ENCODE data around the gene ERVFRD-1.
A peak's percentile ranks its signal among the peaks of the same experiment; 100 is the strongest.

ERVFRD-1 gene

GRCh38 chr6:11111769-11112437 is 378 bp upstream of the ERVFRD-1 start:
- DNase-seq (ENCODE audit: insufficient read length, low spot score) (no peak), FAIRE-seq (no peak)
- TF ChIP-seq SPI1 (IDR thresholded peaks at IDR 0.05; ENCODE audit: low read depth, low read length) (no peak), POLR2AphosphoS5 (IDR thresholded peaks at IDR 0.05; ENCODE audit: low read depth, low read length) (no peak), TAF1 (IDR thresholded peaks at IDR 0.05; ENCODE audit: low read depth, low read length) (no peak), PAX5 (IDR thresholded peaks at IDR 0.05; ENCODE audit: insufficient read depth, low read length, severe bottlenecking) (no peak), POLR2A (IDR thresholded peaks at IDR 0.05; ENCODE audit: low read depth, low read length) (no peak)

DNA sequence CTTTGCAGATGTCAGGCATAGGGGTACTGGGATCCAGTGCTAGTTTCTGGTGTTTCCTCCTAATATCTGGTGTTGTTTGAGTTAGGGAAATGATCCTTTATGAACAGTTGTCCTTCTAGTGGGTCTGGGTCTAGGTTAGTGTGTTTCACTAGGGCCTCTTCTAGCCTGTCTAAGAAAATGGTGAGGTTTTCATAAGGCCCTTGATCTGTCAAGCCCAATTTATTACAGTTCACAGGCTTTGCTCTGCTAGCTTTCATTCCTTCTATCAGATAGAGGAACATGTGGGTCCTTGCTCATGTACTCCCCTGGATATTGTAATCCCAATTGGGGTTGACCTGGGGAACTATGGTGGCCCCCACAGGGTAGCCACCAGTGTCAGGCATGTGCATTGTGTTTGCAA is 2.8 kb downstream of the ERVFRD-1 start:
- no peak for FAIRE-seq
- no peak for DNase-seq (ENCODE audit: insufficient read length, low spot score)
- TF ChIP-seq SPI1 (IDR thresholded peaks at IDR 0.05; ENCODE audit: low read depth, low read length) (no peak), POU2F2 (IDR thresholded peaks at IDR 0.05; ENCODE audit: low read depth, low read length) (no peak), TAF1 (IDR thresholded peaks at IDR 0.05; ENCODE audit: low read depth, low read length) (no peak), POLR2AphosphoS5 (IDR thresholded peaks at IDR 0.05; ENCODE audit: low read depth, low read length) (no peak), PAX5 (IDR thresholded peaks at IDR 0.05; ENCODE audit: insufficient read depth, low read length, severe bottlenecking) (no peak), POLR2A (IDR thresholded peaks at IDR 0.05; ENCODE audit: low read depth, low read length) (no peak)

GRCh38 chr6:11103065-11103464 is 8.5 kb downstream of the ERVFRD-1 start:
- no peak for DNase-seq (ENCODE audit: insufficient read length, low spot score)
- FAIRE-seq = no peak
- TF ChIP-seq POLR2A (IDR thresholded peaks at IDR 0.05; ENCODE audit: low read depth, low read length) (no peak), POLR2AphosphoS5 (IDR thresholded peaks at IDR 0.05; ENCODE audit: low read depth, low read length) (no peak), POU2F2 (IDR thresholded peaks at IDR 0.05; ENCODE audit: low read depth, low read length) (no peak), TAF1 (IDR thresholded peaks at IDR 0.05; ENCODE audit: low read depth, low read length) (no peak), PAX5 (IDR thresholded peaks at IDR 0.05; ENCODE audit: insufficient read depth, low read length, severe bottlenecking) (no peak), SPI1 (IDR thresholded peaks at IDR 0.05; ENCODE audit: low read depth, low read length) (no peak)

DNA sequence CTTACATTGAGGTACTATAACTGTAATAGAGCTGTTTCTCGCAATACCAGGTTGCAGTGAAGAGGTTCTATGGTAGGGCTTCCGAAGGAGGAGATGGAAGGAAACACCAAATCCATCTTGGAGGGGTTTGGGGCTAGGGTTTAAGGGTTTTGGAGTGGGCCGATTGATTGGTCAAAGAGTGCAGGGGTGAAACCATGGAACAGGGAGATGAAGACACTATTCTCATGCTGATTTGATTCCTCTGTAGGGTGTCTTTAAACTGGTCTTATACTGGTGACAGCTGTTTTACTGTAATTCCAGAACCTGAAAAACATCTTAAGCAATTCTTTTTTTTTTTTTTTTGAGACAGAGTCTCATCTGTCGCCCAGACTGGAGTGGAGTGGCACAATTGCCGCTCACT is 10.1 kb downstream of the ERVFRD-1 start:
- FAIRE-seq (no peak), DNase-seq (ENCODE audit: insufficient read length, low spot score) (no peak)

DNA sequence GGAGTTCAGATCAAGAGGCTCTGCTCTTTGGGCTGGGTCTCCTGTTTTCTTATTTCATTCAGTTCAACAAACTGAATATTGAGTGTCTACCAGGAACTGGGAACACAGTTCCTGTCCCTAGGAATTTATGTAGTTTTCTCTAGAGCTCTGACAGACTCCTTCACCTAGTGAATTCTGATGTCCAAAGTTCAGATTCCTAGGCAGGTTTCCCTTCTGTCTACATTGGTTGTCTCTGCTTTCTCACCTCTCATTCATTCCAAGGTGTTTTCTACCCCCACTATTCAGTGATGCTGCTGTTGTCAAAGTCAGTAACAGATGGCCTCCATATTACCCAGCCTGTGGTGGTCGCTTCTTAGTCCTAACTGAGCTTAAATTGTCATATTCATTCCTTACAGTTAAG is 13.5 kb downstream of the ERVFRD-1 start:
- FAIRE-seq (no peak), DNase-seq (ENCODE audit: insufficient read length, low spot score) (no peak)
- TF ChIP-seq PAX5 (IDR thresholded peaks at IDR 0.05; ENCODE audit: insufficient read depth, low read length, severe bottlenecking) = no peak
- no peak for TF ChIP-seq SPI1 (IDR thresholded peaks at IDR 0.05; ENCODE audit: low read depth, low read length)
- no peak for TF ChIP-seq TAF1 (IDR thresholded peaks at IDR 0.05; ENCODE audit: low read depth, low read length)
- no peak for TF ChIP-seq POLR2A (IDR thresholded peaks at IDR 0.05; ENCODE audit: low read depth, low read length)
- no peak for TF ChIP-seq POLR2AphosphoS5 (IDR thresholded peaks at IDR 0.05; ENCODE audit: low read depth, low read length)
- TF ChIP-seq POU2F2 (IDR thresholded peaks at IDR 0.05; ENCODE audit: low read depth, low read length) = no peak

More for the DNA sequence above, 10.1 kb downstream of the ERVFRD-1 start:
- TF ChIP-seq TAF1 (IDR thresholded peaks at IDR 0.05; ENCODE audit: low read depth, low read length) (no peak), POLR2AphosphoS5 (IDR thresholded peaks at IDR 0.05; ENCODE audit: low read depth, low read length) (no peak), PAX5 (IDR thresholded peaks at IDR 0.05; ENCODE audit: insufficient read depth, low read length, severe bottlenecking) (no peak), POLR2A (IDR thresholded peaks at IDR 0.05; ENCODE audit: low read depth, low read length) (no peak), SPI1 (IDR thresholded peaks at IDR 0.05; ENCODE audit: low read depth, low read length) (no peak), POU2F2 (IDR thresholded peaks at IDR 0.05; ENCODE audit: low read depth, low read length) (no peak)

GRCh38 chr6:11097476-11097875 is 14.0 kb downstream of the ERVFRD-1 start:
- FAIRE-seq = no peak
- DNase-seq (ENCODE audit: insufficient read length, low spot score) = no peak
- TF ChIP-seq POLR2A (IDR thresholded peaks at IDR 0.05; ENCODE audit: low read depth, low read length) (no peak), POLR2AphosphoS5 (IDR thresholded peaks at IDR 0.05; ENCODE audit: low read depth, low read length) (no peak), SPI1 (IDR thresholded peaks at IDR 0.05; ENCODE audit: low read depth, low read length) (no peak), TAF1 (IDR thresholded peaks at IDR 0.05; ENCODE audit: low read depth, low read length) (no peak), POU2F2 (IDR thresholded peaks at IDR 0.05; ENCODE audit: low read depth, low read length) (no peak), PAX5 (IDR thresholded peaks at IDR 0.05; ENCODE audit: insufficient read depth, low read length, severe bottlenecking) (no peak)

DNA sequence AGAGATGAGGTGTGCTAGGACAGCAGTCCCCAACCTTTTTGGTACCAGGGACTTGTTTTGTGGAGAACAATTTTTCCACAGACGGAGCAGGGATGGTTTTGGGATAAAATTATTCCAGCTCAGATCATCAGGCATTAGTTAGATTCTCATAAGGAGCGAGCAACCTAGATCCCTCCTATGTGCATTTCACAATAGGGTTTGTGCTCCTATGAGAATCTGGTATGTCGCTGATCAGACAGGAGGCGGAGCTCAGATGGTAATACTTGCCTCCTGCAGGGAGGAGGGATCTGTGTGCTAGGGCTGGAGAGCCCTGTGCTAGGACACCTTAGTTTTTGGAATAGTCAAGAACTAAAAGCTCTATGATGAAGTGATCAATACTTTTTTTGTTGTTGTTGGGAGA is 15.4 kb downstream of the ERVFRD-1 start:
- TF ChIP-seq PAX5 (IDR thresholded peaks at IDR 0.05; ENCODE audit: insufficient read depth, low read length, severe bottlenecking) (no peak), POLR2AphosphoS5 (IDR thresholded peaks at IDR 0.05; ENCODE audit: low read depth, low read length) (no peak), TAF1 (IDR thresholded peaks at IDR 0.05; ENCODE audit: low read depth, low read length) (no peak), SPI1 (IDR thresholded peaks at IDR 0.05; ENCODE audit: low read depth, low read length) (no peak), POU2F2 (IDR thresholded peaks at IDR 0.05; ENCODE audit: low read depth, low read length) (no peak), POLR2A (IDR thresholded peaks at IDR 0.05; ENCODE audit: low read depth, low read length) (no peak)
- DNase-seq (ENCODE audit: insufficient read length, low spot score) (no peak), FAIRE-seq (no peak)

GRCh38 chr6:11094941-11095340 is 16.6 kb downstream of the ERVFRD-1 start:
- TF ChIP-seq TAF1 (IDR thresholded peaks at IDR 0.05; ENCODE audit: low read depth, low read length) (no peak), POLR2AphosphoS5 (IDR thresholded peaks at IDR 0.05; ENCODE audit: low read depth, low read length) (no peak), SPI1 (IDR thresholded peaks at IDR 0.05; ENCODE audit: low read depth, low read length) (no peak), POLR2A (IDR thresholded peaks at IDR 0.05; ENCODE audit: low read depth, low read length) (no peak), PAX5 (IDR thresholded peaks at IDR 0.05; ENCODE audit: insufficient read depth, low read length, severe bottlenecking) (no peak), POU2F2 (IDR thresholded peaks at IDR 0.05; ENCODE audit: low read depth, low read length) (no peak)
- FAIRE-seq = no peak
- DNase-seq (ENCODE audit: insufficient read length, low spot score) = no peak

DNA sequence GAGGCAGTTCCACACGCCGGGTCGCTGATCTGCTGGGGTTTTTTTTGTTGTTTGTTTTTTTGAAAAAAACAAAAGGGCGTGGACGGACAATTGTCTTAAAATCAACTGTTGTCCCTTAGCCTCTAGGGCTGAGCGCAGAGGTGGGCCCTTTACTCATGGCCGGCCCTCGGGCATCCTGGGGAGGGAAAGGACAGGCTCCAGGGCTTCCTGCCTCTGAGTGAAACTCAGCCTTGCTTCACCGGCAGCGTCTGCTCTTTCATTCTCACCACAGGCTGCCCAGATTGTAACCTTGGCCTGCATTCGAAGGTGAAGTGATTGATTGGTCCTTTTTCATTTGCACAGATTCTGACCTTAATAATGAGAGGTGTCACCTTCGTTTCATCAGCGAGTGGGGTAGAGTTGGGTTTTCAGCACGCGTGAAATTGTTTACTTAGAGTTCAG is 17.1 kb downstream of the ERVFRD-1 start:
- no peak for TF ChIP-seq POLR2AphosphoS5 (IDR thresholded peaks at IDR 0.05; ENCODE audit: low read depth, low read length)
- TF ChIP-seq POLR2A (IDR thresholded peaks at IDR 0.05; ENCODE audit: low read depth, low read length) = peak; percentile 42; the same call in 1 of the 2 replicates
- TF ChIP-seq TAF1 (IDR thresholded peaks at IDR 0.05; ENCODE audit: low read depth, low read length) = peak; percentile 34; the same call in 1 of the 2 replicates
- peak; percentile 46 for DNase-seq (ENCODE audit: insufficient read length, low spot score)
- peak; percentile 72 for FAIRE-seq

Measured in GM12891 (cell line).